ENCODE measurements around the gene URAD.

GRCh38 chr13:27956576-27957300, 31.8 kb downstream of the URAD start:
- TF ChIP-seq CTCF (IDR thresholded peaks at IDR 0.05; ENCODE audit: low read depth, low read length) (no peak), EZH2phosphoT487 (IDR thresholded peaks at IDR 0.05; ENCODE audit: low read depth) (no peak)
